PFSK-1 (cell line): ENCODE measurements around the gene IGLL5.

ENCODE experiments used
- FOXP2 ChIP-seq: optimal IDR thresholded peaks from 2 replicates; pipeline ENCODE3; 2011; ENCODE audit warnings: borderline replicate concordance, control low read depth, inconsistent platforms; ENCODE audit not compliant: insufficient read depth; ENCODE audit errors: extremely low read length, extremely low read depth
- POLR2AphosphoS5 ChIP-seq: IDR thresholded peaks from 2 replicates; pipeline ENCODE4 v1.6.1; 2012; ENCODE audit warnings: low read depth, mild to moderate bottlenecking, control low read depth, low read length, moderate library complexity
- REST ChIP-seq, 2 experiments: IDR thresholded peaks; 2 replicates each; pipeline versions ENCODE4 v1.6.1 to v1.8.0; 2011 to 2012; ENCODE audit warnings: low read depth in 2 of 2, low read length in 2 of 2, control low read depth in 1 of 2, inconsistent platforms in 1 of 2, mild to moderate bottlenecking in 1 of 2, moderate library complexity in 1 of 2; ENCODE audit not compliant: insufficient read depth in 1 of 2
- SIN3A ChIP-seq: IDR thresholded peaks from 2 replicates; pipeline ENCODE4 v1.6.1; 2012; ENCODE audit warnings: mild to moderate bottlenecking, low read length, moderate library complexity, borderline replicate concordance; ENCODE audit not compliant: insufficient read depth
- TAF1 ChIP-seq: IDR thresholded peaks from 2 replicates; pipeline ENCODE4 v1.6.1; 2012; ENCODE audit warnings: low read length, control low read depth, borderline replicate concordance; ENCODE audit not compliant: insufficient read depth

- TF ChIP-seq POLR2AphosphoS5 (no peak), TAF1 (no peak), REST (IDR thresholded peaks at IDR 0.05; ENCODE audit: insufficient read depth in 1 of 2, low read depth in 2 of 2, low read length in 2 of 2) (no peak), SIN3A (no peak), FOXP2 (no peak)
These were observed 48.0 kb downstream of the IGLL5 start for GRCh38 chr22:22935546-22936157.
